Omental fat pad (tissue), 4 donors: ENCODE results near the gene CDH1. TPM values are rescaled to one million over a fixed set of nuclear protein-coding genes. Genes with fewer than 3 reads are reported as not detected.
A peak's percentile ranks its signal among the peaks of the same experiment; 100 is the strongest.

ENCODE experiments used
- ATAC-seq: fragments of 150-250 bp; one replicate; pipeline ENCODE4 v1.9.1; 2016; ENCODE audit warnings: mild to moderate bottlenecking, moderate library complexity; ENCODE audit not compliant: low FRiP score
- DNase-seq: peaks from one replicate; pipeline ENCODE4 v3.0.0-alpha.2; 2019; ENCODE audit warnings: low spot score
- CTCF ChIP-seq, 3 donors: fragments of 450-650 bp; IDR thresholded peaks; one replicate each; pipeline ENCODE4 v1.5.1; 2016 to 2017; ENCODE audit warnings: antibody characterized with exemption in 3 of 3, mild to moderate bottlenecking in 3 of 3, moderate library complexity in 2 of 3
- total RNA-seq, 4 donors: library from RNA; depleted of rRNA; stranded (reverse); fragments of >200 nt; gene quantifications; one replicate each; pipeline ENCODE4 v1.1.0, GENCODE V29; 2016

CDH1 gene
- total RNA-seq, 4 donors from 2014 or later, result 1.8 to 18.7 (median 3.4) TPM; not detected in 1

- ATAC-seq (peak; percentile 64), DNase-seq (no peak)
- no peak for TF ChIP-seq CTCF (IDR thresholded peaks at IDR 0.05)
These were observed 23.7 kb downstream of the CDH1 start for GRCh38 chr16:68760671-68761275.

GRCh38 chr16:68762996-68763756, 26.1 kb downstream of the CDH1 start:
- peak; percentile 45 for ATAC-seq

GRCh38 chr16:68764862-68765261, 27.8 kb downstream of the CDH1 start:
- ATAC-seq (no peak), DNase-seq (no peak)
- TF ChIP-seq CTCF (IDR thresholded peaks at IDR 0.05), result no peak

More at GRCh38 chr16:68762996-68763756, 26.1 kb downstream of the CDH1 start:
- no peak for TF ChIP-seq CTCF (IDR thresholded peaks at IDR 0.05)
- DNase-seq, result no peak

- TF ChIP-seq CTCF (IDR thresholded peaks at IDR 0.05), result no peak
- DNase-seq, result no peak
- ATAC-seq, result no peak
These were observed 30.5 kb downstream of the CDH1 start for GRCh38 chr16:68767581-68767980.

- no peak for TF ChIP-seq CTCF (IDR thresholded peaks at IDR 0.05)
- no peak for DNase-seq
- no peak for ATAC-seq
These were observed 31.1 kb downstream of the CDH1 start for GRCh38 chr16:68768175-68768574.

GRCh38 chr16:68768771-68769170, 31.7 kb downstream of the CDH1 start:
- no peak for TF ChIP-seq CTCF (IDR thresholded peaks at IDR 0.05)
- no peak for ATAC-seq
- DNase-seq, result no peak

GRCh38 chr16:68770671-68771070, 33.6 kb downstream of the CDH1 start:
- ATAC-seq (peak; percentile 38), DNase-seq (no peak)
- TF ChIP-seq CTCF (IDR thresholded peaks at IDR 0.05), result no peak
